Right renal pelvis (tissue), 4 donors: Measurements from ENCODE around the gene GSTT4. TPM values are rescaled to one million over a fixed set of nuclear protein-coding genes. Genes with fewer than 3 reads are reported as not detected.
"Not testable (repeated sequence)": the region's sequence is repeated elsewhere in the genome, so short reads cannot be mapped to it uniquely, and the experiment has no call there.

Experiments
- DNase-seq, 4 donors: peaks; one replicate each; pipeline ENCODE4 v3.0.0-alpha.2; 2013; ENCODE audit warnings: low read depth in 4 of 4, low spot score in 3 of 4, missing footprints in 1 of 4
- polyA plus RNA-seq, 4 donors: library from polyadenylated mRNA; unstranded; fragments of 120-200 nt; gene quantifications; one replicate each; pipeline ENCODE4 v1.2.1, GENCODE V29; 2013; ENCODE audit not compliant: insufficient read length in 4 of 4

The GSTT4 gene
- polyA plus RNA-seq, 4 donors, result 0.04 TPM; not detected in 3

GRCh38 chr22:23993080-23993479, 12.2 kb downstream of the GSTT4 start:
- DNase-seq, result not testable (repeated sequence)

GRCh38 chr22:23989583-23990244, 15.5 kb downstream of the GSTT4 start:
- not testable (repeated sequence) for DNase-seq

- not testable (repeated sequence) for DNase-seq
Measured at GRCh38 chr22:23986538-23987178, 18.6 kb downstream of the GSTT4 start.

GRCh38 chr22:23986089-23986488, 19.2 kb downstream of the GSTT4 start:
- DNase-seq, result not testable (repeated sequence)

GRCh38 chr22:23984430-23984829, 20.8 kb downstream of the GSTT4 start:
- peak in 2 of 4 donors; percentile 18 to 68 for DNase-seq

- DNase-seq, result not testable (repeated sequence)
Measured at GRCh38 chr22:23980567-23980966, 24.7 kb downstream of the GSTT4 start.

GRCh38 chr22:23979557-23980240, 25.6 kb downstream of the GSTT4 start, which contains the start of gene GSTT2:
Gene GSTT2, plus strand, starts transcription at chr22:23980134.
- DNase-seq, result not testable (repeated sequence)

GRCh38 chr22:23977304-23977703, 27.9 kb downstream of the GSTT4 start:
- not testable (repeated sequence) for DNase-seq

- not testable (repeated sequence) for DNase-seq
Measured at GRCh38 chr22:23974836-23975352, 30.4 kb downstream of the GSTT4 start.

- DNase-seq, result not testable (repeated sequence)
Measured at GRCh38 chr22:23974345-23974744, 30.9 kb downstream of the GSTT4 start, which contains the start of gene DDT. Gene DDT, minus strand, starts transcription at chr22:23974441. Its CDS starts 27 bp downstream, at chr22:23974414.

- not testable (repeated sequence) for DNase-seq
Measured at GRCh38 chr22:23971927-23972326, 33.3 kb downstream of the GSTT4 start.

- no peak for DNase-seq
Measured at GRCh38 chr22:23970816-23971486, 34.3 kb downstream of the GSTT4 start.

- no peak for DNase-seq
Measured at GRCh38 chr22:23970201-23970641, 35.0 kb downstream of the GSTT4 start.

GRCh38 chr22:23969071-23969470, 36.2 kb downstream of the GSTT4 start:
- DNase-seq, result no peak

- not testable (repeated sequence) for DNase-seq
Measured at GRCh38 chr22:23966568-23966967, 38.7 kb downstream of the GSTT4 start, which contains the start of gene DDTL. Gene DDTL, plus strand, starts transcription at chr22:23966888. Its CDS starts 27 bp downstream, at chr22:23966915.

GRCh38 chr22:23966094-23966493, 39.2 kb downstream of the GSTT4 start:
- DNase-seq, result not testable (repeated sequence)

- DNase-seq, result not testable (repeated sequence)
Measured at GRCh38 chr22:23961084-23961771, 44.0 kb downstream of the GSTT4 start, which contains the start of gene GSTT2B. Gene GSTT2B, minus strand, starts transcription at chr22:23961195. Its CDS starts 64 bp downstream, at chr22:23961131.

- peak; percentile 15 to 67 (median 56) for DNase-seq
Measured at GRCh38 chr22:23956301-23956900, 48.9 kb downstream of the GSTT4 start.

- DNase-seq, result not testable (repeated sequence)
Measured at GRCh38 chr22:23955886-23956285, 49.4 kb downstream of the GSTT4 start.
